HG03520 (cell line): ENCODE results near the gene SEC16B.

Source experiments
- ATAC-seq: cut with Tn5 transposase; IDR thresholded peaks from one replicate; pipeline ENCODE4 v1.9.1; 2021; ENCODE audit warnings: mild to moderate bottlenecking, moderate library complexity; ENCODE audit not compliant: unreplicated experiment

The SEC16B gene

GRCh38 chr1:177941976-177942375 lies 27.9 kb downstream of the SEC16B start:
- ATAC-seq = no peak

- ATAC-seq = no peak
Measured at GRCh38 chr1:177940682-177941081, 29.2 kb downstream of the SEC16B start.

GRCh38 chr1:177937931-177938330 lies 31.9 kb downstream of the SEC16B start:
- ATAC-seq = no peak

GRCh38 chr1:177937174-177937770 lies 32.6 kb downstream of the SEC16B start:
- no peak for ATAC-seq

GRCh38 chr1:177935638-177936415 lies 34.0 kb downstream of the SEC16B start:
- no peak for ATAC-seq

DNA sequence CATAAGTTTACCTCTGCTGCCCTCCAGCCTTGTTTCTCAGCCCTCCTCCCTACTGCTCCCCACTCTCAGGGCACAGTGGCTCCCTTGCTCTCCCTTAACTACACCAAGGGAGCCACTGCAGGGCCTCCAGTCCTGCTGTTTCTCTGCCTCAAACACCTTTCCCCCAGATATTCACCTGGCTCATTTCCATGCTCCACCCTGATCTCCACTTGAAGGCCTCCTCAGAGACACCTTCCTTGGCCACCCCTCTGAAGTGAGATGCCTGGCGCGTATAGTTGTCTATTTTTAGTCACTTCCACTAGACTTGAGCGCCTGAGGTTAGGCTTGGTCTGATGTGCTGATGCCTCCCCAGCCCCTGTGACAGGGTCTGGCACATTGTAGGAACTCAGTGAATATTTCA lies 34.9 kb downstream of the SEC16B start:
- ATAC-seq = no peak

DNA sequence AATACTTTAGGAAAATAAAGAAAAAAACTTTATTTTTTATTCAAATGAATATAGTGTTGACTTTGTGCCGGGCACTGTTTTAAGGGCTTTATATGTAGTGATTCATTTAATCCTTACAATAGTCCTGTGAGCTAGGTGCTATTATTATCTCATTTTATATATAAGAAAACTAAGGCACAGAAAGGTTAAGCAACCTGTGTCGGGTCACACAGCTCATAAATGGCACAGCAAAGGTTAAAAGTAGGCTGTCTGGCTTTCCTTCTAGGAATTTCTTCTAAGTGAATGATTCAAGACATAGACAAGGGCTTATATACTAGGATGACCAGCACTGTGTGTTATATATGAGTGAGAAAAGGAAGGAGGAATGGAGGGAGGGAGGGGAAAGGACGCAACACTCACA lies 35.4 kb downstream of the SEC16B start:
- no peak for ATAC-seq

DNA sequence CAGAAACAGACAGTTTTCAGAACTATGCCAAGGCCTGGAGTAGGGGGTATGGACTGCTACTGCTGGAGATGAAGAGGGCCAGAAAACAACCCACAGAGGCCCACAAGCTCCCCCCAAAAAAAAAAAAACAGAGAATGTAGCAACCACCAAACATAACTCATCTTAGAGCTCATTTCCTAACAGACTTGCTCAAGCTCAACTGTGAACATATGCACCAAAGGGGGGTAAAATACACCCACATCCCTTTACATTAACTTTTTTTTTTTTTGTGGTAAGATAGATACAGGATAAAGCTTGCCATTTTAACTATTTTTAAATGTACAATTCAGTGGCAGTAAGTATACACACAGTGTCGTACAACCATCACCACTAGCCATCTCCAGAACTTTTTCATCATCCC lies 36.0 kb downstream of the SEC16B start:
- ATAC-seq = no peak

- no peak for ATAC-seq
Measured at GRCh38 chr1:177932123-177932522, 37.7 kb downstream of the SEC16B start.

GRCh38 chr1:177928952-177929351 lies 40.9 kb downstream of the SEC16B start:
- ATAC-seq = no peak

DNA sequence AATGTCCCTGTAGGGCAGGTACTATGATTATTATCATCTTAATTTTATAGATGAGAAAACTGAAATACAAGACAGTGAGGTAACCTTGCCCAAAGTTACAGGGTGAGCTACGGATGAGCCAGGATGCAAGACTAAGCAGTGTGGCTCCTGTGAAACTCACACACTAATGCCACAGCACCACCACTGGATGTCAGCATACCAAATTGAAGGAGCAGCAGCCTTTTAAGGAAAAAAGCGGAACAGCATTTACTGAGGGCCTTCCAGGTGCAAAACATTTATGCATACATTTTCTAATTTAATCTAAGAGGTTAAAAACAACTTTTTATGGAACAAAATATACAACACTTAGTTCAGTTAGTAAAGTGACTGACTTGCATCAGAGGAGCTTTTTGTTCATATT lies 41.7 kb downstream of the SEC16B start:
- no peak for ATAC-seq

GRCh38 chr1:177927021-177927596 lies 42.7 kb downstream of the SEC16B start:
- no peak for ATAC-seq

DNA sequence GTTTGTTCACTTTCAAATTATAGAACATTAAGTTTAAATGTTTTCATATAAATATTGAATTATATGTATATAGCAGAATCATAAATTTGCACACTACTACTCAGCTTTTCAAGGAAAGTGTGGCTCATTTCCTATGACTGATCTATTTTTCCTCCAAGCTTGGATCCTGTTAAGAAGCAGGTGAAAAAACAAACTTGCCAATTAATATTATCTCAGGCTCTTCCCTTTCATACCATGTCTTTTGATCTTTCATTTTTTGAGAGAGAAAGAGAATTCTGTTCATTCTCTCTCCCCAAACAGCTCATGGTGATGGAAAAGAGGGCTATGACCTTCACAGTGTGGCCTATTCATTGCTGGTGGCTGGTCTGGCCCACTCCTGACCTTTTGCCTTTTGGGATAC lies 43.7 kb downstream of the SEC16B start:
- ATAC-seq = no peak

- ATAC-seq = no peak
Measured at GRCh38 chr1:177925006-177925405, 44.9 kb downstream of the SEC16B start.

GRCh38 chr1:177923441-177923840 lies 46.4 kb downstream of the SEC16B start:
- ATAC-seq = no peak

- no peak for ATAC-seq
Measured at GRCh38 chr1:177922209-177922608, 47.6 kb downstream of the SEC16B start.

DNA sequence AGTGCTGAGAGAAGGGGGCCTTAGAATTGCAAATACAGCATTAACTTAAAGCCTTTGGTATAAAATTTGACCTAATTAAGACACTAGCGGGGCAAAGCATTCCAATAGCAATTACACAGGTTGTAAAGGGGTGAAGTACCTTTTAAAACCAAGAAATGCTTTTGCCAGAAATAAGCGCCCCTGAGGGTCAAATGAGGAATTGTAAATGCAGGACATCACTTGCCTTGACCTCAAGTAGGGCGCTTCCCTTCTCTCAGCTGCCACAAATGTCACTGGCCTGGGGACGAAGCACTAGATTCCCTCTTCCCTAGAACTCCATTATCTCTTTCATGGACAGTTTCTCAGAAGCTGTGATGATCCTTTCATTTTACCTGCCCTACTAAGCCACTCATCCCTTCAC lies 48.3 kb downstream of the SEC16B start:
- ATAC-seq = no peak

- no peak for ATAC-seq
Measured at GRCh38 chr1:177920091-177920490, 49.8 kb downstream of the SEC16B start.

- ATAC-seq = no peak
Measured at GRCh38 chr1:177915641-177916040, 54.2 kb downstream of the SEC16B start.

DNA sequence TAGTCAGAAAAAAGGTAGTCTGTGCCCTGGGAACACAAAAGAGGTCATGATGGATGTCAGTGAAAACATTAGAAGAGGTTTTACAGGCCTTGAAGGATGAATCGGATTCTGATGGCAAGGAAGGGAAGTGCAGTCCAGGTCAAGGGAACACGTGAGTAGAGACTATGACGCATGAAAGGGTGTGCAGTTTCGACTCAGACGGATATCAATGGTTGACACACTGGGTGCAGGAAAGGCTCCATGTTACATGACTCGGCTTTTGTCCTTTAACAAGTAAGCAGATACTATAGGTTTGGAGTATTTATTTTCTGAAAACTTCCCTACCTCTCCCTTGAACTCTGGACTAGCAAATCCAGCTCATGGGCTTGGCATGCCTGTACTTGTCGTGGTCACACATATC lies 55.3 kb downstream of the SEC16B start:
- ATAC-seq = no peak

GRCh38 chr1:177913762-177914540 lies 55.9 kb downstream of the SEC16B start:
- ATAC-seq = no peak

- ATAC-seq = no peak
Measured at GRCh38 chr1:177912991-177913390, 56.9 kb downstream of the SEC16B start.
